Endothelial cell of umbilical vein (primary cell): ENCODE data around the gene TSC22D3.

ENCODE experiments used
- CTCF ChIP-seq, 2 donors: IDR thresholded peaks; 1 replicate in 1 of 2; 2 replicates in 1 of 2; pipeline ENCODE4 v1.5.1; 2011; ENCODE audit warnings: low read length in 2 of 2, mild to moderate bottlenecking in 2 of 2, moderate library complexity in 2 of 2, control low read depth in 1 of 2, inconsistent platforms in 1 of 2, low read depth in 1 of 2; ENCODE audit not compliant: insufficient read depth in 1 of 2; ENCODE audit errors: extremely low read depth in 1 of 2
- EZH2 ChIP-seq: IDR thresholded peaks from 2 replicates; pipeline ENCODE4 v1.6.1; 2012; ENCODE audit warnings: borderline replicate concordance, low read depth, mild to moderate bottlenecking, moderate library complexity, low read length, inconsistent platforms; ENCODE audit not compliant: severe bottlenecking
- FOS ChIP-seq: IDR thresholded peaks from 2 replicates; pipeline ENCODE4 v1.6.1; 2011; ENCODE audit warnings: mild to moderate bottlenecking, low read length, moderate library complexity, borderline replicate concordance; ENCODE audit not compliant: insufficient read depth
- MYC ChIP-seq: IDR thresholded peaks from one replicate; pipeline ENCODE4 v1.6.1; 2011; ENCODE audit warnings: mild to moderate bottlenecking, low read depth, low read length
- POLR2A ChIP-seq: IDR thresholded peaks from 2 replicates; pipeline ENCODE4 v1.6.1; 2012; ENCODE audit warnings: low read depth, mild to moderate bottlenecking, control low read depth, low read length
- POLR2AphosphoS5 ChIP-seq: IDR thresholded peaks from 2 replicates; pipeline ENCODE4 v1.6.1; 2012; ENCODE audit warnings: low read depth, mild to moderate bottlenecking, control low read depth, low read length, moderate library complexity; ENCODE audit not compliant: insufficient read depth

- TF ChIP-seq POLR2AphosphoS5 (no peak), CTCF (IDR thresholded peaks at IDR 0.05; ENCODE audit: extremely low read depth in 1 of 2, insufficient read depth in 1 of 2, low read depth in 1 of 2, low read length in 2 of 2) (no peak), POLR2A (no peak), FOS (no peak), EZH2 (no peak), MYC (no peak)
These were observed 100.3 kb downstream of the TSC22D3 start for GRCh38 chrX:107675365-107675654.
